ENCODE results near the gene RPS6KA3. TPM values are rescaled to one million over a fixed set of nuclear protein-coding genes. Genes with fewer than 3 reads are reported as not detected.

RPS6KA3 gene
- 10 to 100 TPM; 36.0 to 63.7 (median 44.7) TPM for total RNA-seq
- long read RNA-seq, partial matches to known transcripts = 0 of 4 reads
- long read RNA-seq, other reads (novel, unspliced or antisense) = 1 of 4 reads

GRCh38 chrX:20266810-20267606, at the start of gene RPS6KA3:
RPS6KA3 (minus strand) TSS chrX:20266909; CDS start chrX:20266632, 277 bp downstream.
- TF ChIP-seq CTCF (IDR thresholded peaks at IDR 0.05) (no peak), POLR2A (IDR thresholded peaks at IDR 0.05) (peak; percentile 81)
- WGBS (ENCODE audit: insufficient coverage, low coverage, low lambda C conversion rate, missing lambda C conversion rate) = 26% methylated on average over 4 of the region's 77 CpGs
- no peaks in the 10 kb centered on the region for H3K4me1 ChIP-seq
- no peaks in the 10 kb centered on the region for H3K9me3 ChIP-seq
- ATAC-seq = peak; percentile 93 to 97 (median 96)
- peak; percentile 93 to 96 (median 94) for DNase-seq
- intact Hi-C loops (cut with DNase I) = no loop called here
- H3K27ac ChIP-seq = peak within 1 kb of the TSS; percentile 53 to 73 (median 58)
- H3K27me3 ChIP-seq = no peaks in the 10 kb centered on the region
- peak within 1 kb of the TSS; percentile 46 to 59 (median 55) for H3K4me3 ChIP-seq
- H3K36me3 ChIP-seq = no peaks in the 10 kb centered on the region

GRCh38 chrX:20315140-20315539, 48.4 kb upstream of the RPS6KA3 start:
- Histone ChIP-seq H3K27ac (no peak overlapping the region), H3K27me3 (no peaks in the 10 kb centered on the region), H3K4me1 (no peaks in the 10 kb centered on the region), H3K36me3 (no peaks in the 10 kb centered on the region), H3K9me3 (no peaks in the 10 kb centered on the region), H3K4me3 (no peak overlapping the region)
- ATAC-seq = no peak
- intact Hi-C loops (cut with DNase I) = no loop called here
- WGBS (ENCODE audit: insufficient coverage, low coverage, low lambda C conversion rate, missing lambda C conversion rate) = 47% methylated on average over 2 of the region's 2 CpGs
- DNase-seq = no peak
- no peak for TF ChIP-seq POLR2A (IDR thresholded peaks at IDR 0.05)
- TF ChIP-seq CTCF (IDR thresholded peaks at IDR 0.05) = no peak

- WGBS (ENCODE audit: insufficient coverage, low coverage, low lambda C conversion rate, missing lambda C conversion rate) = 78% methylated on average over 1 of the region's 1 CpG
- H3K27ac ChIP-seq = no peak overlapping the region
- DNase-seq = no peak
- no peaks in the 10 kb centered on the region for H3K9me3 ChIP-seq
- H3K36me3 ChIP-seq = no peaks in the 10 kb centered on the region
- intact Hi-C loops (cut with DNase I) = no loop called here
- no peak for ATAC-seq
- no peak overlapping the region for H3K4me3 ChIP-seq
- no peaks in the 10 kb centered on the region for H3K4me1 ChIP-seq
- no peak for TF ChIP-seq CTCF (IDR thresholded peaks at IDR 0.05)
- TF ChIP-seq POLR2A (IDR thresholded peaks at IDR 0.05) = no peak
- no peaks in the 10 kb centered on the region for H3K27me3 ChIP-seq
Observed at GRCh38 chrX:20313899-20314298, 47.2 kb upstream of the RPS6KA3 start.

- Histone ChIP-seq H3K4me3 (no peak overlapping the region), H3K4me1 (no peaks in the 10 kb centered on the region), H3K36me3 (no peaks in the 10 kb centered on the region), H3K27ac (no peak overlapping the region), H3K9me3 (no peaks in the 10 kb centered on the region), H3K27me3 (no peaks in the 10 kb centered on the region)
- TF ChIP-seq CTCF (IDR thresholded peaks at IDR 0.05) = no peak
- no peak for TF ChIP-seq POLR2A (IDR thresholded peaks at IDR 0.05)
- ATAC-seq = no peak
- no peak for DNase-seq
- 43% methylated on average over 1 of the region's 1 CpG for WGBS (ENCODE audit: insufficient coverage, low coverage, low lambda C conversion rate, missing lambda C conversion rate)
- intact Hi-C loops (cut with DNase I) = no loop called here
Observed at GRCh38 chrX:20312018-20312417, 45.3 kb upstream of the RPS6KA3 start.

Measured in right lobe of liver (tissue), 6 donors.